ENCODE results near the gene MROH2A.

DNA sequence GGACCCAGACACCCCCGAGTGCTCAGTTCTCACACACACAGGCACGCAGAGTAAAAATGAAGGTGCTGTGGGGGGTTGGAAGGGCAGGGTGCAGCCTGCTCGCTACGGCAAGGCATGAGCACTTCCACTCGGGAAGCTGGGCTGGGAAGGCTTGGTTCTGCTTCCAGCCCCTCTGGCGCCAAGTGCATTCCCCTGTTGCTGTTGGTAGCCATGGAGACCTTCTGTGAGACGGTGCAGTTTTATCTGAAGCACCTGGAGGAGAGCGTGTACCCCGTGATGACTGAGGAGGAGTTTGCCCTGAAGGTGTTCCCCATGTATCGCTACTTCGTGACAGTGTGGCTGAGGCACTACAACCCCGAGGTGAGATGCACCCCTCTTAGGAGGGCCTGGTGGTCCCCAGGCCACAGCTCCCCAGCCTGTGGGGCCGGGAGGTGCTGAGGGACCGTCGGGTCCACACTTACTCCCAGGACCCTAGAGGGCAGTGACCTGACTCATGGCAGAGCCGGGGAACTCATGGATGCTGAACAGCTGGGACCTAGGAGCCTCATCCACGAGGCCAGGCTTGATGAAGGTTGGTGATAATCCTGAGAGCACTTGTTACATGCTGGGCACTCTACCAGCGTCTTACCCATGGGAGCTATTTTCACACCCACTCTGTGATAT, 15.5 kb downstream of the MROH2A start:
- TF ChIP-seq EZH2phosphoT487 (IDR thresholded peaks at IDR 0.05; ENCODE audit: insufficient read depth, low read depth), result no peak
- no peak for TF ChIP-seq EZH2 (IDR thresholded peaks at IDR 0.05; ENCODE audit: insufficient read depth, poor library complexity, severe bottlenecking)
